Measurements from ENCODE around the gene HOXA6.
A peak's percentile ranks its signal among the peaks of the same experiment; 100 is the strongest.

The HOXA6 gene

GRCh38 chr7:27185013-27185853 is 37.7 kb upstream of the HOXA6 start, which contains the start of gene HOXA11:
Gene HOXA11, minus strand, starts transcription at chr7:27185232. Its CDS starts 88 bp downstream, at chr7:27185144.
- no peak for DNase-seq (ENCODE audit: low read depth in 1 of 2, low spot score in 1 of 2)

GRCh38 chr7:27184337-27185012 is 36.9 kb upstream of the HOXA6 start:
- no peak for DNase-seq (ENCODE audit: low read depth in 1 of 2, low spot score in 1 of 2)

- peak in 1 of 2 donors; percentile 2 for DNase-seq (ENCODE audit: low read depth in 1 of 2, low spot score in 1 of 2)
Measured at GRCh38 chr7:27183682-27184336, 36.2 kb upstream of the HOXA6 start.

GRCh38 chr7:27182861-27183681 is 35.5 kb upstream of the HOXA6 start:
- peak in 1 of 2 donors; percentile 2 for DNase-seq (ENCODE audit: low read depth in 1 of 2, low spot score in 1 of 2)

GRCh38 chr7:27182285-27182841 is 34.8 kb upstream of the HOXA6 start:
- DNase-seq (ENCODE audit: low read depth in 1 of 2, low spot score in 1 of 2) = no peak

GRCh38 chr7:27181795-27182275 is 34.3 kb upstream of the HOXA6 start:
- DNase-seq (ENCODE audit: low read depth in 1 of 2, low spot score in 1 of 2) = peak in 1 of 2 donors; percentile 0

GRCh38 chr7:27180431-27181420 is 33.2 kb upstream of the HOXA6 start:
- peak in 1 of 2 donors; percentile 0 for DNase-seq (ENCODE audit: low read depth in 1 of 2, low spot score in 1 of 2)

- DNase-seq (ENCODE audit: low read depth in 1 of 2, low spot score in 1 of 2) = peak; percentile 28 to 37
Measured at GRCh38 chr7:27179503-27180430, 32.2 kb upstream of the HOXA6 start.

- no peak for DNase-seq (ENCODE audit: low read depth in 1 of 2, low spot score in 1 of 2)
Measured at GRCh38 chr7:27179030-27179429, 31.5 kb upstream of the HOXA6 start.

- no peak for DNase-seq (ENCODE audit: low read depth in 1 of 2, low spot score in 1 of 2)
Measured at GRCh38 chr7:27178366-27178765, 30.8 kb upstream of the HOXA6 start.

GRCh38 chr7:27177795-27178320 is 30.3 kb upstream of the HOXA6 start:
- DNase-seq (ENCODE audit: low read depth in 1 of 2, low spot score in 1 of 2) = no peak

GRCh38 chr7:27176962-27177794 is 29.6 kb upstream of the HOXA6 start:
- DNase-seq (ENCODE audit: low read depth in 1 of 2, low spot score in 1 of 2) = peak in 1 of 2 donors; percentile 2

GRCh38 chr7:27176524-27176845 is 28.9 kb upstream of the HOXA6 start:
- no peak for DNase-seq (ENCODE audit: low read depth in 1 of 2, low spot score in 1 of 2)

- peak in 1 of 2 donors; percentile 0 for DNase-seq (ENCODE audit: low read depth in 1 of 2, low spot score in 1 of 2)
Measured at GRCh38 chr7:27175626-27176523, 28.3 kb upstream of the HOXA6 start.

- no peak for DNase-seq (ENCODE audit: low read depth in 1 of 2, low spot score in 1 of 2)
Measured at GRCh38 chr7:27174874-27175625, 27.5 kb upstream of the HOXA6 start.

Measured in activated T-helper 1 cell treated with anti-CD3 and anti-CD28 coated beads, Interleukin-2, amount 50 U/mL, for 16 hours (primary cell).